LNCaP clone FGC (cell line): Measurements from ENCODE around the gene ZCCHC2.

Source experiments
- DNase-seq: peaks from one replicate; pipeline ENCODE4 v3.0.0-alpha.2; 2011; ENCODE audit warnings: low read depth
- H3K4me3 ChIP-seq: 2 replicates; pipeline ENCODE4 v1.5.1; 2011; ENCODE audit warnings: mild to moderate bottlenecking, low read depth, low read length, control low read depth
- CTCF ChIP-seq: IDR thresholded peaks from 2 replicates; pipeline ENCODE4 v1.5.1; 2012; ENCODE audit warnings: mild to moderate bottlenecking; ENCODE audit not compliant: control insufficient read depth, insufficient read depth; ENCODE audit errors: extremely low read depth

Gene ZCCHC2

GRCh38 chr18:62549755-62550154, 26.9 kb downstream of the ZCCHC2 start:
- TF ChIP-seq CTCF: no peak
- DNase-seq: no peak
- no peak overlapping the region for H3K4me3 ChIP-seq

GRCh38 chr18:62550746-62551145, 27.9 kb downstream of the ZCCHC2 start:
- no peak overlapping the region for H3K4me3 ChIP-seq
- no peak for DNase-seq
- TF ChIP-seq CTCF: no peak

DNA sequence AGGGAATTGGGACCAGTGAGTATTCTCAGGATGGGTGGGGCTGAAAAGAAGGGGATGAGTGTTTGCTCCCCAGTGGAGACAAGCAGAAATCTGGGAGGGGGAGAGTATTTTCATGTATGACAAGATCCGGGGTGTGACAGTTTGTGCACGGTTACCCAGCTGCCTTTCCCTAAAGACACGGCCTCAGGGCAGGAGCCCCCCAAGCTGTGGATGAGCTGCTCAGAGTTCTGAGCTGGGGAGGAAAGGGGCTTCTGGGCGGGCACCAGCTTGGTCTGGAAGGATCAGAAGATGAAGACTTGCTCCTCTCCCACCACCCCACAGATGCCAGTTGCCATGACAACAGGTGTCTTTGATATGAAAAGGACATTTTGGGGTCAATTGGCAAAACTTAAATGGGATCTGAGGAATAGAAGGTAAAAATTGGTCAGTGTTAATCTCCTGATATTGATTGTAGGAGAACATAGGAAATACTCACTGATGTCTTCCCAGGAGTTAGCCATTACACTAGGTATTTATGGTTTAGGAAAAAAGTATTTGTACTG, 29.2 kb downstream of the ZCCHC2 start:
- no peak for TF ChIP-seq CTCF
- H3K4me3 ChIP-seq: no peak overlapping the region
- no peak for DNase-seq

- H3K4me3 ChIP-seq: peak overlapping the region; percentile 12; the same call in 1 of the 2 replicates
- no peak for DNase-seq
- TF ChIP-seq CTCF: no peak
These were observed 31.4 kb downstream of the ZCCHC2 start for GRCh38 chr18:62554061-62554815.

GRCh38 chr18:62555135-62555534, 32.3 kb downstream of the ZCCHC2 start:
- no peak for TF ChIP-seq CTCF
- no peak overlapping the region for H3K4me3 ChIP-seq
- peak; percentile 95 for DNase-seq

GRCh38 chr18:62556397-62556796, 33.6 kb downstream of the ZCCHC2 start:
- no peak overlapping the region for H3K4me3 ChIP-seq
- no peak for TF ChIP-seq CTCF
- no peak for DNase-seq
